Urothelium cell line (cell line): ENCODE results near the gene DLGAP1.
A peak's percentile ranks its signal among the peaks of the same experiment; 100 is the strongest.

Experiments
- DNase-seq: peaks from one replicate; pipeline ENCODE4 v3.0.0; 2011; ENCODE audit warnings: low spot score, mixed read lengths
- FAIRE-seq: peaks from 2 replicates; lab custom pipeline; 2011; peaks lifted over from hg19 to GRCh38; lab: Jason Lieb, UNC

Gene DLGAP1

GRCh38 chr18:3842844-3843243, 612.3 kb downstream of the DLGAP1 start:
- DNase-seq: no peak
- FAIRE-seq: peak; percentile 97

DNA sequence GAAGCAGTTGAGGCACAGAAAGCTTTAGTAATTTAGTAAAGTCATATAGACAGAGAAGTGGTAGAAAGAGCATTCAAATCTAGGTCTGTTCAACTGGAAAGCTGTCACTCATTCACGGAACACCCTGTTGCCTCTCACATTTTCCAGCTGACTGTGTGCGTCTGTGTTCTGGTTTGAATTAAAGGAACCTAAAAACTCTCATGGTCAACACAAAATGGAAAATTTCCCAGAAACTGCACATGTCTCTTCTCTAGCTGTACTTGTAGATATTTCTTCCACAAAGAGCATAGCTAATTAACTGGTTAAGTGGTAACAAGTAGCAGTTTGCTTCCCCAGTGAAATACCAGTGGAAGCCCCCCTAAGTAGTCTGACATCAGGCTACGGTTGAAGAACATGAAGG, 614.3 kb downstream of the DLGAP1 start:
- FAIRE-seq (no peak), DNase-seq (no peak)

DNA sequence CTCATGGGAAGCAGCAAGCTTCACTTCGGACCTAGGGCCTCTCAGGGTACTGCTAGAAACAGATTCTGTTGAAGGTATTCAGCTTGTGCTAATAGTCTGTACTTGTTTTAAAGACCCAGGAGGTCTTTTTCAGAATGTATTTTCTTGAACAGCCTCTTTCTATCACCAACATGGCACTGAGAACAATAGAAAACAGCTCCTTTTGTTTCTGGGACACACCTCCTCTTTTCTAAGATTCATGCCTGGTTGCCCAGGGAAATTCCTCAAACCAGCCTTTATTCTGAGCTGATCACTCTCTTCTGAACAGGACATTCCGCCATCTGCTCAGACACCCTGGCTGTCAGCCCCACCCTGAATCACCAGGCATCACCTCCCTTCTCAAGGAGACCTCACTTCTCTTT, 615.5 kb downstream of the DLGAP1 start:
- FAIRE-seq (no peak), DNase-seq (no peak)

DNA sequence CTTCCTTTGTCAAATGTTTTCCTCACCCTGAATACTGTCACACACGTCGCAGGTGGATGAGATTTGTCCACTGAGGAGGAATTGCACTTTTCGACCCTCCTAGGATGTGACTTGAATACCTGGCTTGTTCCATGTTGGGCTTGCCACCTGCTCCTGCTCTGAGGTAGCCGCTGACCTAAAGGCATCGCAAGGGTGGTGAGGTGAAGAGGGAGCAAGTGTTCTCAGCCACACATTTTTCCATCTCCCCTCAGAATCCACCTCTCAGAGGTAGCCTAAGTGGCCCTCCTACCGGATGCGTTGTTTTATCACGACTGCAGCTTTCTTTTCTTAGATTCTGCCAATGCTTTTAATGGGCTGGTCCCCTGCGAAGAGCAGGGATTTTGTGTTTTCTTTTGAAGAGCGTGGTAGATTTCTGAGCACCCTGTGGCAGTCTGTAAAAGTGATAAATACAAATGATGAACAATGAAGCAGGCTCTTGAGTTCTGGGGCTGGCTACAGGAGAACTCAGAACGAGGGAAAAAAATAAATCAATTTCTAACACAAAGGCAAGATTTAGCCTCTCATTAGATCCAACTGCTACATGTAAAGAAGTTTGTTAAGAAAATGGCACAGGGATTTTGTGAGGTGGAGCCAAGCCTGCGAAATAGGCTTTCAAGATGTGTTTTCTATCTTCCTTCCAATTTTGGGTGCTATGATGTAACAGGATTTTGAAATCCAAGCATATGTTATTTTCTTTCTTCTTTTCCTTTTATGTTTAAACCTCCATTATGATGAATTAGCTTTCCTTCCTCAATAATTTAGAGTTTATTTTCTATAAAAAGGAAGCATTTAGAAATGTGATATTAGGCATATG, 618.4 kb downstream of the DLGAP1 start:
- no peak for DNase-seq
- FAIRE-seq: peak; percentile 77

- no peak for DNase-seq
Measured at GRCh38 chr18:3832025-3832638, 623.0 kb downstream of the DLGAP1 start.

GRCh38 chr18:3830604-3831003, 624.5 kb downstream of the DLGAP1 start:
- no peak for DNase-seq
- FAIRE-seq: no peak

More at GRCh38 chr18:3832025-3832638, 623.0 kb downstream of the DLGAP1 start:
- no peak for FAIRE-seq

DNA sequence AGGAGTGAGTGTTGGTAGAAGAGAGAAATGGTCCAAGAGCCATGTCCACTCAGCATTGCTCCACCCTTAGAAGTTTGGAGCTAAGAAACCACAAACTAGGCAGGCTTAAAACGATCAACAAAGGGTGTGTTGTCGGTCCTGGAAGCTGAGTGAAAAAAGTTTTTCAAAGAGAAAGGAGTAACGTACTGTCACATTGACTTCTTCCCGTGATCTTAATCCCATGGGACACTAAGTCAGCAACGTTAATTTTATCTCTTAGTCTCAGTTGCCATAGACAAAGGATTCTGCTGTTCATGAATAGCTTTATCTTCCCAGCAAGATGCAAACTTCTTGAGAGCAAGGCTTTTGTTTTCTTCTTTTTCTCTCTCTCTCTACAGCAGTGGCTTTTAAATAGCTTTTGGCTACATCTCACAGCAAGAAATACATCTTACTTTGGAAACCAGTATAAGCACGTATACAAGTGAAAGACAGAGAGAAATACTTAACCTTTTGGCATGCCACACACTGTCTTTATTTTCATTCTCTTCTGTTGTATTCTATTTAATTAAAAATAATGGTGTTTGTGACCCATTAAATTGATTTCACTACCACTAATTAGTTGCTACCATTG, 627.8 kb downstream of the DLGAP1 start:
- peak; percentile 67 for FAIRE-seq
- no peak for DNase-seq

DNA sequence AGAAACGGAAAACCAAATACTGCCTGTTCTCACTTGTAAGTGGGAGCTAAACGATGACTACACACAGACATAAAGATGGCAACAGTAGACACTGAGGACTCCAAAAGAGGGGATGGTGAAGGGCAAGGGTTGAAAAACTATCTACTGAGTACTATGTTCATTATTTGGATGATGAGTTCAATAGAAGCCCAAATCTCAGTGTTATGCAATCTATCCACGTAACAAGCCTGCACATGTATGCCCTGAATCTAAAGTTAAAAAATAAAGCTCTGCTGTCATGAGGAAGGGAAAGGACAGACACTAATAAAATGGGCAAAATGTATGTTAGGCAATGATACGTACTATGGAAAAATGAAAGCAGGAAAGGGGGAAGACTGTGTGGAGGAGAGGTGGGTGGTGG, 629.1 kb downstream of the DLGAP1 start:
- peak; percentile 85 for FAIRE-seq
- no peak for DNase-seq

DNA sequence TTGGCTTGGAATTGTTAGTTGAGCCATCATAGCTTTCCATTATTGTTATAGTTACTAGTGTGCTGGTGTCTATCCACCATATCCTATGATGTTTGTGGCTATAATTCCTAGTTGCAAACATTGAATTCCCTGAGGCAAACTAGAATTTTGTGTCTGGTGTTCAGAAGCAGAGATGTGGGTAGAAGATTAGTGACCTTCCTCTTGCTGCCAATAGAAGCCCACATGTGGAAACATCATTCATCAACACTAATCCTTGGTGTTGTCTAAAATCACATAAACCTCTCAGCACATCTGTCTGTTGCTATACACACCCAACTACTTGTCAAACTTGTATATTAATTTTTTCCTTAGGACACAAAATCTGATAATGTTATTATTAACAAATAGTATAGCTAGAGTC, 631.0 kb downstream of the DLGAP1 start:
- FAIRE-seq: peak; percentile 35

GRCh38 chr18:3823073-3823472, 632.0 kb downstream of the DLGAP1 start:
- DNase-seq (no peak), FAIRE-seq (no peak)

More for the DNA sequence above, 631.0 kb downstream of the DLGAP1 start:
- DNase-seq: no peak

DNA sequence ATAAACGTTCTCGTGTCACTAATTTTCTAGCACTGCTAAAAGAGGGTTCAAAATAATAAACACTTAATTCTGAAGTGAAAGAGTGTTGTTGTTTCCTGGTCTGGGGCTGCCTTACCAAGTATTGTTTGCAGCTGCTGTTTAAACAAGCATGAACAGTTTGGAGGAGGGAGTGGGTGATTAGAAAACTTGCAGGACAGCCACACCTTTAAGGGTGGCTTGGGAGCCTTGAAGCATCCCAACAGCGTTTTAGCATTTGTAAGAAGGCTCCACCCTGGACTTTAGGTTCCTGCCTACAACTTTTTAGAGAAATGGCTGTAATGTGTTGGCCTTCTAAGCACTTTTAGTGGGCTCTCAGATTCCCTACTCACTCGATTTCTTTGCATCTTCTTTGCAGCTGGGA, 633.6 kb downstream of the DLGAP1 start:
- peak; percentile 40 for FAIRE-seq
- no peak for DNase-seq

DNA sequence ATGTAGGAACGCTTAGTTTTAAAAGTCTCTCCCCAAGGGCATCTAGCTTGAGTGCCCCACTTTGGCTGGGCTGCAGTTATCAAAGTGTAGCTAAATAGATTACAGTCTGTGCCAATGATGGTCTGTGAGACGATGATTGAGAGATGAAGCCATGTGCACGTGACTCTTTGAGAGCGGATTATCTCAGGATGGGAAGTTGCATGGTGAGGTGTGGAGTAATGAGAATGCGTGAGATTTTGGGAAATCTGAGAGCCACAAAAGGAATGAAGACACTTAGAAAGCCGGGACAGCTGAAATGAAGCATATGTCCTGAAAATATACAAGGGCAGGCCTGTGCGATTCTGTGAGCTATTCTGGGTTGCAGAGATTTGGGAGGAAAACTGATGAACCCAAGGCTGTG, 635.1 kb downstream of the DLGAP1 start:
- FAIRE-seq (peak; percentile 85), DNase-seq (no peak)

DNA sequence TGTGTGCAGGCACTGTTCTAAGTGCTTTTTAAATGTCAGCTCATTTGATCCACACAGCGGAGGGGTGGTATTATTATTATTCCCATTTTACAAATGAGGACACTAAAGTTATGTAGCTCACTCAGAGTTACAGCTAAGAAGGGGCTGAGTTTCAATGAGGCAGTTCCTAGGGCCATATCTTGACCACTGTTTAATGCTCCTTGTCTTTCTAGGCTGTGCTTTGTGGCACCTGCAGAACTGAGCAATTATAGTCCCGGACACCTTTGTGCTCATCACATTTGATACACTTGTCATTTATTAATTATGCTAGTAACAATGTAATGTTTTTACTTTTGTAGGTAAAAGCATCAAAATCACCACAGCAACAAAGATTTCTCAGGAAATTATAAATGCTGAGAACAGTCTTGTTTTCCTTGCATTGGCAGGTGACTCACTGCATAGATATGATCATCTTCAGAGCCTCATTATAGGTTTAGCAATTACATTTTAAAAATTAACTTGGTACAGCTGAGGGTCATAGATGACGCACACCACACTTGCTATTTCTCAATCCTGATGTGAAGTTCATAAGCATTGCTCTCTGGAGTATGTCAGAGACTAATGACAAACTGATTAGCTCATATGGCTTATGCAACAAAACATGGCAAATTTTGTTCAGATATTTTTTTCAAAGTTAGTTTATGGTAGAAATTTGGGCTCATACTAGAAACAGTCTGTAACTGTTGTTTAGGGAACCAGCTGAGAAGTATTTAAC, 638.3 kb downstream of the DLGAP1 start:
- DNase-seq (no peak), FAIRE-seq (peak; percentile 95)

- DNase-seq (no peak), FAIRE-seq (no peak)
Measured at GRCh38 chr18:3815991-3816390, 639.1 kb downstream of the DLGAP1 start.

GRCh38 chr18:3814816-3815215, 640.3 kb downstream of the DLGAP1 start:
- DNase-seq (no peak), FAIRE-seq (no peak)

DNA sequence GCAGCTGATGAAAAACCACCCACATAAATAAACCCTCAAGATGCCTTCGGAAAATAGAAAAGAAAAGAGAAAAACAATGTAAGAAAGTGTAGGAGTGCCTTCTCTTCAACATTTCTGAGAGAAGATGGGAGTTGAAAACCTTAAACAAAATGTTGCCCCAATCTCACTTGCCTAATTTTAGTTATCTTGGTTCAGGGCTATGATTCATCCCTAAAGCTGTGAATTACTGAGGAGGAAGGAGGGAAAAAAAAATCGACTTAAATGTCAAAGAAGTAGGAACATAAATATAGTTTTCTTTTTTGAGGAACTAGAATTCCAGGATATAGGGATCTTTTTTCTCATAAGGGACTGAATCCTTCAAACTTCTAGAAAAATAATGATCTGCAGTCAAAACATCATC, 644.8 kb downstream of the DLGAP1 start:
- DNase-seq (no peak), FAIRE-seq (no peak)

GRCh38 chr18:3808985-3809780, 645.9 kb downstream of the DLGAP1 start:
- DNase-seq (no peak), FAIRE-seq (peak; percentile 65)

- FAIRE-seq: peak; percentile 17
- DNase-seq: no peak
Measured at GRCh38 chr18:3806656-3807055, 648.5 kb downstream of the DLGAP1 start.

DNA sequence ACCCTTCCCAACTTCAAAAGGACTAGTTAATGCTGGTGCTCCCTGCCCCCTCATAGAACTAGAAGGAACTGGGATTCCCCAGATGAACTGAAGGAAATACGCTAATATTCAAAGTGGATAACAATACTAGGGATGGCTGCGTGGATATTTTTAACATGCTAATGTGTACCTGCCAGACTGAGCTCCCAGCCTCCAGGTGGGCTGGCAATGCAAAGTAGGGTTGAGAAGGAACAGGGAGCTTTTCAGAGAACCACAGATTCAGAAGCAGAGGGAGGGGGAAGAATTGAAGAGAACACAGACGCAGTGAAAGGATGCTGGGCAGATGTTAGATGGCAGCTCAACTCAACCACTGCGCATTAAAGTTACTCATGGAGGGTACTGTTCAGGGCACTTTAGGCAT, 650.8 kb downstream of the DLGAP1 start:
- FAIRE-seq: no peak

GRCh38 chr18:3803350-3803749, 651.8 kb downstream of the DLGAP1 start:
- DNase-seq (no peak), FAIRE-seq (no peak)

More for the DNA sequence above, 650.8 kb downstream of the DLGAP1 start:
- DNase-seq: no peak
